GM23338 (cell line): ENCODE data around the gene MAG.

Experiments
- CREB1 ChIP-seq: fragments of 250-450 bp; sonication (Bioruptor Pico); IDR thresholded peaks from 2 replicates; pipeline ENCODE4 v1.5.0; 2020; ENCODE audit warnings: low read depth, mild to moderate bottlenecking, moderate library complexity
- CTCF ChIP-seq, 2 experiments: fragments of 200-600 bp in 1 of 2; sonication (generic) in 1 of 2; conservative IDR thresholded peaks; 2 replicates each; pipeline versions ENCODE4 v1.5.1 to v1.6.1; 2016 to 2017; ENCODE audit warnings: antibody characterized with exemption in 2 of 2, low read depth in 2 of 2, mild to moderate bottlenecking in 2 of 2, moderate library complexity in 1 of 2
- ETS1 ChIP-seq: IDR thresholded peaks from 2 replicates; pipeline ENCODE4 v1.6.1; 2016; ENCODE audit warnings: antibody characterized with exemption
- EZH2 ChIP-seq: fragments of 200-600 bp; sonication (generic); IDR thresholded peaks from one replicate; pipeline ENCODE4 v1.8.0; 2017; ENCODE audit warnings: antibody characterized with exemption, mild to moderate bottlenecking, low read depth; ENCODE audit not compliant: unreplicated experiment
- EZH2phosphoT487 ChIP-seq: fragments of 200-600 bp; sonication (generic); IDR thresholded peaks from one replicate; pipeline ENCODE4 v1.8.1; 2018; ENCODE audit warnings: antibody characterized with exemption; ENCODE audit not compliant: unreplicated experiment
- JUNB ChIP-seq: IDR thresholded peaks from one replicate; pipeline ENCODE4 v1.6.1; 2016; ENCODE audit warnings: antibody characterized with exemption; ENCODE audit not compliant: unreplicated experiment
- NANOG ChIP-seq: IDR thresholded peaks from 2 replicates; pipeline ENCODE4 v1.6.1; 2016; ENCODE audit warnings: antibody characterized with exemption, borderline replicate concordance
- POLR2AphosphoS5 ChIP-seq: IDR thresholded peaks from 2 replicates; pipeline ENCODE4 v1.6.1; 2016; ENCODE audit warnings: antibody characterized with exemption, low read depth
- STAT1 ChIP-seq: IDR thresholded peaks from one replicate; pipeline ENCODE4 v1.6.1; 2016; ENCODE audit warnings: antibody characterized with exemption; ENCODE audit not compliant: unreplicated experiment
- TF ChIP-seq, protein P1 (sequence below): IDR thresholded peaks from one replicate; pipeline ENCODE4 v1.6.1; 2018; ENCODE audit warnings: antibody characterized with exemption; ENCODE audit not compliant: unreplicated experiment

- no peak for TF ChIP-seq CTCF (conservative IDR thresholded peaks at IDR 0.05; ENCODE audit: low read depth in 2 of 2)
- no peak for TF ChIP-seq POLR2AphosphoS5
- TF ChIP-seq EZH2, result no peak
- TF ChIP-seq CREB1 (CRISPR knock-in tag), result no peak
- TF ChIP-seq EZH2phosphoT487, result no peak
- no peak for TF ChIP-seq JUNB
- TF ChIP-seq, protein P1, sequence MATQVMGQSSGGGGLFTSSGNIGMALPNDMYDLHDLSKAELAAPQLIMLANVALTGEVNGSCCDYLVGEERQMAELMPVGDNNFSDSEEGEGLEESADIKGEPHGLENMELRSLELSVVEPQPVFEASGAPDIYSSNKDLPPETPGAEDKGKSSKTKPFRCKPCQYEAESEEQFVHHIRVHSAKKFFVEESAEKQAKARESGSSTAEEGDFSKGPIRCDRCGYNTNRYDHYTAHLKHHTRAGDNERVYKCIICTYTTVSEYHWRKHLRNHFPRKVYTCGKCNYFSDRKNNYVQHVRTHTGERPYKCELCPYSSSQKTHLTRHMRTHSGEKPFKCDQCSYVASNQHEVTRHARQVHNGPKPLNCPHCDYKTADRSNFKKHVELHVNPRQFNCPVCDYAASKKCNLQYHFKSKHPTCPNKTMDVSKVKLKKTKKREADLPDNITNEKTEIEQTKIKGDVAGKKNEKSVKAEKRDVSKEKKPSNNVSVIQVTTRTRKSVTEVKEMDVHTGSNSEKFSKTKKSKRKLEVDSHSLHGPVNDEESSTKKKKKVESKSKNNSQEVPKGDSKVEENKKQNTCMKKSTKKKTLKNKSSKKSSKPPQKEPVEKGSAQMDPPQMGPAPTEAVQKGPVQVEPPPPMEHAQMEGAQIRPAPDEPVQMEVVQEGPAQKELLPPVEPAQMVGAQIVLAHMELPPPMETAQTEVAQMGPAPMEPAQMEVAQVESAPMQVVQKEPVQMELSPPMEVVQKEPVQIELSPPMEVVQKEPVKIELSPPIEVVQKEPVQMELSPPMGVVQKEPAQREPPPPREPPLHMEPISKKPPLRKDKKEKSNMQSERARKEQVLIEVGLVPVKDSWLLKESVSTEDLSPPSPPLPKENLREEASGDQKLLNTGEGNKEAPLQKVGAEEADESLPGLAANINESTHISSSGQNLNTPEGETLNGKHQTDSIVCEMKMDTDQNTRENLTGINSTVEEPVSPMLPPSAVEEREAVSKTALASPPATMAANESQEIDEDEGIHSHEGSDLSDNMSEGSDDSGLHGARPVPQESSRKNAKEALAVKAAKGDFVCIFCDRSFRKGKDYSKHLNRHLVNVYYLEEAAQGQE, result no peak
- TF ChIP-seq STAT1, result no peak
- no peak for TF ChIP-seq ETS1
- no peak for TF ChIP-seq NANOG
Measured at GRCh38 chr19:35272122-35272719, 19.7 kb upstream of the MAG start.
